ENCODE results near the gene CHIA. TPM values are rescaled to one million over a fixed set of nuclear protein-coding genes. Genes with fewer than 3 reads are reported as not detected.

Gene CHIA
- total RNA-seq, 1 experiment from 2014 or later, result not detected

- Histone ChIP-seq H3K9ac (ENCODE audit: low read length) (no peak overlapping the region), H2AFZ (ENCODE audit: low read depth, low read length, poor library complexity, severe bottlenecking) (no peak overlapping the region), H3K27ac (ENCODE audit: low read depth, low read length) (no peak overlapping the region), H3K79me2 (ENCODE audit: insufficient read depth, low read length) (no peaks in the 10 kb centered on the region), H3K36me3 (ENCODE audit: control insufficient read depth in 1 of 2, insufficient read depth in 2 of 2, low read length in 2 of 2) (no peaks in the 10 kb centered on the region), H3K4me1 (ENCODE audit: control insufficient read depth in 1 of 2, insufficient read depth in 2 of 2, low read length in 2 of 2) (no peaks in the 10 kb centered on the region), H3K4me3 (replicated peaks in 1 of 2; ENCODE audit: low read depth in 1 of 2, low read length in 2 of 2) (no peak overlapping the region), H3K4me2 (ENCODE audit: low read length) (no peak overlapping the region), H4K20me1 (ENCODE audit: insufficient read depth) (no peaks in the 10 kb centered on the region), H3K9me2 (ENCODE audit: insufficient read depth) (no peaks in the 10 kb centered on the region), H3K27me3 (ENCODE audit: insufficient read depth, low read length) (no peaks in the 10 kb centered on the region), H3K9me3 (ENCODE audit: control insufficient read depth in 1 of 2, insufficient read depth in 1 of 2, low read depth in 1 of 2, low read length in 2 of 2) (no peaks in the 10 kb centered on the region)
- POLR2A ChIA-PET, result no interaction called here
- no peak for ATAC-seq
- BruUV-seq (replicated peaks), result no TSS peak
- no peak for TF ChIP-seq JUND (IDR thresholded peaks at IDR 0.05)
- CTCF ChIA-PET, result no interaction called here
- DNase-seq (ENCODE audit: low read depth, low spot score), result no peak
- RAD21 ChIA-PET (ENCODE audit: low non-redundant PET in 1 of 2, low total read pairs in 2 of 2, uncharacterized antibody in 2 of 2, unreplicated experiment in 2 of 2), result no interaction called here
- intact Hi-C loops (cut with micrococcal nuclease), result loop anchor here (5.0 kb wide), 1 partner anchor 65 kb away; no protein-coding TSS in a partner anchor
These were observed 41.5 kb downstream of the CHIA start for GRCh38 chr1:111332190-111332589.

- POLR2A ChIA-PET, result no interaction called here
These were observed 43.5 kb downstream of the CHIA start for GRCh38 chr1:111334169-111334568.

More at GRCh38 chr1:111334169-111334568, 43.5 kb downstream of the CHIA start:
- no TSS peak for BruUV-seq (replicated peaks)
- Histone ChIP-seq H2AFZ (ENCODE audit: low read depth, low read length, poor library complexity, severe bottlenecking) (no peak overlapping the region), H3K4me1 (ENCODE audit: control insufficient read depth in 1 of 2, insufficient read depth in 2 of 2, low read length in 2 of 2) (no peaks in the 10 kb centered on the region), H3K27me3 (ENCODE audit: insufficient read depth, low read length) (no peaks in the 10 kb centered on the region), H3K79me2 (ENCODE audit: insufficient read depth, low read length) (no peaks in the 10 kb centered on the region), H3K4me2 (ENCODE audit: low read length) (no peak overlapping the region), H3K27ac (ENCODE audit: low read depth, low read length) (no peak overlapping the region), H4K20me1 (ENCODE audit: insufficient read depth) (no peaks in the 10 kb centered on the region), H3K36me3 (ENCODE audit: control insufficient read depth in 1 of 2, insufficient read depth in 2 of 2, low read length in 2 of 2) (no peaks in the 10 kb centered on the region), H3K9me3 (ENCODE audit: control insufficient read depth in 1 of 2, insufficient read depth in 1 of 2, low read depth in 1 of 2, low read length in 2 of 2) (no peaks in the 10 kb centered on the region), H3K9ac (ENCODE audit: low read length) (no peak overlapping the region), H3K4me3 (replicated peaks in 1 of 2; ENCODE audit: low read depth in 1 of 2, low read length in 2 of 2) (no peak overlapping the region), H3K9me2 (ENCODE audit: insufficient read depth) (no peaks in the 10 kb centered on the region)
- peak; percentile 90 for ATAC-seq
- CTCF ChIA-PET, result interaction anchor here (0.8 to 2.6 kb wide), 5 partner anchors 12 to 304 kb away, joined by 4 to 36 read pairs (median 5); no protein-coding TSS in a partner anchor
- DNase-seq (ENCODE audit: low read depth, low spot score), result peak; percentile 21
- intact Hi-C loops (cut with micrococcal nuclease), result loop anchor here (1.0 to 5.0 kb wide), 3 partner anchors 63 to 301 kb away; no protein-coding TSS in a partner anchor
- TF ChIP-seq EZH2 (IDR thresholded peaks at IDR 0.05) (no peak), ATF3 (IDR thresholded peaks at IDR 0.05) (no peak), SIN3A (IDR thresholded peaks at IDR 0.05; ENCODE audit: low read depth) (no peak), ZBTB33 (IDR thresholded peaks at IDR 0.05; ENCODE audit: extremely low read depth, insufficient replicate concordance, low read length) (no peak), CBX3 (IDR thresholded peaks at IDR 0.05; ENCODE audit: low read depth) (no peak), FOSL1 (IDR thresholded peaks at IDR 0.05; ENCODE audit: low read depth) (no peak), POLR2AphosphoS5 (IDR thresholded peaks at IDR 0.05; ENCODE audit: low read depth, low read length) (no peak), RAD21 (IDR thresholded peaks at IDR 0.05; ENCODE audit: low read depth) (peak; percentile 89), CTCF (IDR thresholded peaks at IDR 0.05 in 2 of 3, conservative IDR thresholded peaks at IDR 0.05 in 1 of 3; ENCODE audit: borderline replicate concordance in 1 of 3, insufficient read depth in 1 of 3, low read depth in 2 of 3, low read length in 2 of 3) (peak; percentile 63 to 81 (median 75)), MAX (IDR thresholded peaks at IDR 0.05) (no peak), POLR2A (IDR thresholded peaks at IDR 0.05; ENCODE audit: borderline replicate concordance, extremely low read depth, insufficient read depth, insufficient read length) (no peak), ZNF274 (IDR thresholded peaks at IDR 0.05; ENCODE audit: low read depth, low read length) (no peak)
- RAD21 ChIA-PET (ENCODE audit: low non-redundant PET in 1 of 2, low total read pairs in 2 of 2, uncharacterized antibody in 2 of 2, unreplicated experiment in 2 of 2), result interaction anchor here (2.1 to 2.5 kb wide), 2 partner anchors 111 kb away, joined by 10 to 11 read pairs; no protein-coding TSS in a partner anchor

Measured in HCT116 (cell line).